A549 treated with dexamethasone at 1 μM for 4 hours (cell line): ENCODE data around the gene GSG1L2. TPM values are rescaled to one million over a fixed set of nuclear protein-coding genes. Genes with fewer than 3 reads are reported as not detected.

Source experiments
- total RNA-seq: library from RNA; stranded (reverse); fragments of 200-300 nt; extraction: Qiagen RNA extraction; gene quantifications from 5 replicates; pipeline ENCODE4 v1.2.3, GENCODE V29; 2022

The GSG1L2 gene
- not detected in 5 replicates for total RNA-seq

GRCh38 chr17:9821921-9822320 lies at the start of gene GSG1L2:
TSS of gene GSG1L2 (minus strand) at chr17:9822079. CDS start at chr17:9822071, 8 bp downstream.

GRCh38 chr17:9825641-9826150 lies 3.8 kb upstream of the GSG1L2 start, which contains the start of gene GLP2R:
TSS of gene GLP2R (plus strand) at chr17:9825924. CDS start at chr17:9826064, 140 bp downstream.

GRCh38 chr17:9790889-9791876 lies 30.7 kb downstream of the GSG1L2 start, which contains the start of gene DHRS7C:
TSS of gene DHRS7C (minus strand) at chr17:9791592. CDS start at chr17:9791284, 308 bp downstream.

Other genes starting within 250 kb of the GSG1L2 start
- gene STX8, start 246.3 kb downstream of the GSG1L2 start, total RNA-seq = 63.7 to 82.3 TPM (median 65.0 TPM) in 5 replicates
- gene CFAP52, start 245.4 kb downstream of the GSG1L2 start, total RNA-seq = 0.10 to 0.13 TPM in 2 of 5 replicates, not detected in the others
- 3.5 to 4.7 TPM (median 3.8 TPM) in 5 replicates for gene USP43, start 176.6 kb downstream of the GSG1L2 start, total RNA-seq
- not detected in 5 replicates for gene DHRS7C, start 30.5 kb downstream of the GSG1L2 start, total RNA-seq
- 8.0 to 14.4 TPM (median 9.5 TPM) in 5 replicates for gene GLP2R, start 3.8 kb upstream of the GSG1L2 start, total RNA-seq
- not detected in 5 replicates for gene RCVRN, start 83.2 kb upstream of the GSG1L2 start, total RNA-seq